DMS 273 treated with DMSO at 0.1 percent for 48 hours (cell line): ENCODE data around the gene ALDH2.
"Not testable (repeated sequence)": the region's sequence is repeated elsewhere in the genome, so short reads cannot be mapped to it uniquely, and the experiment has no call there.

ENCODE experiments used
- DNase-seq: peaks from one replicate; lab custom pipeline; 2025; lab: John Stamatoyannopoulos, UW

The ALDH2 gene

GRCh38 chr12:111827907-111828306, 61.2 kb downstream of the ALDH2 start:
- no peak for DNase-seq

GRCh38 chr12:111828338-111828979, 61.7 kb downstream of the ALDH2 start:
- DNase-seq: no peak

- not testable (repeated sequence) for DNase-seq
Observed at GRCh38 chr12:111829635-111830034, 62.9 kb downstream of the ALDH2 start.

- DNase-seq: not testable (repeated sequence)
Observed at GRCh38 chr12:111834740-111835386, 68.1 kb downstream of the ALDH2 start.

- not testable (repeated sequence) for DNase-seq
Observed at GRCh38 chr12:111835531-111836181, 68.9 kb downstream of the ALDH2 start.

- DNase-seq: peak; percentile 46
Observed at GRCh38 chr12:111838353-111838752, 71.6 kb downstream of the ALDH2 start.

- no peak for DNase-seq
Observed at GRCh38 chr12:111840807-111841206, 74.1 kb downstream of the ALDH2 start.

GRCh38 chr12:111841236-111841749, 74.6 kb downstream of the ALDH2 start:
- no peak for DNase-seq

GRCh38 chr12:111841750-111842555, 75.2 kb downstream of the ALDH2 start, which contains the start of gene MAPKAPK5:
TSS of gene MAPKAPK5 (plus strand) at chr12:111842228. CDS start at chr12:111842734, 506 bp downstream.
- peak; percentile 54 for DNase-seq

GRCh38 chr12:111842556-111843396, 76.0 kb downstream of the ALDH2 start:
- DNase-seq: no peak

- DNase-seq: no peak
Observed at GRCh38 chr12:111846016-111846415, 79.3 kb downstream of the ALDH2 start.

GRCh38 chr12:111850526-111850925, 83.8 kb downstream of the ALDH2 start:
- no peak for DNase-seq

- no peak for DNase-seq
Observed at GRCh38 chr12:111858186-111858585, 91.5 kb downstream of the ALDH2 start.

- no peak for DNase-seq
Observed at GRCh38 chr12:111858778-111859177, 92.0 kb downstream of the ALDH2 start.

GRCh38 chr12:111864913-111865312, 98.2 kb downstream of the ALDH2 start:
- DNase-seq: no peak
